Stimulated activated CD4-positive, alpha-beta T cell treated with anti-CD3 and anti-CD28 coated beads, Interleukin-12 subunit alpha, Interleukin-12 subunit beta, amount 100 ng/mL, for 4 hours (primary cell): ENCODE measurements around the gene GPR139.

ENCODE experiments used
- DNase-seq: peaks from one replicate; pipeline ENCODE4 v3.0.0-alpha.2; 2020

The GPR139 gene

DNA sequence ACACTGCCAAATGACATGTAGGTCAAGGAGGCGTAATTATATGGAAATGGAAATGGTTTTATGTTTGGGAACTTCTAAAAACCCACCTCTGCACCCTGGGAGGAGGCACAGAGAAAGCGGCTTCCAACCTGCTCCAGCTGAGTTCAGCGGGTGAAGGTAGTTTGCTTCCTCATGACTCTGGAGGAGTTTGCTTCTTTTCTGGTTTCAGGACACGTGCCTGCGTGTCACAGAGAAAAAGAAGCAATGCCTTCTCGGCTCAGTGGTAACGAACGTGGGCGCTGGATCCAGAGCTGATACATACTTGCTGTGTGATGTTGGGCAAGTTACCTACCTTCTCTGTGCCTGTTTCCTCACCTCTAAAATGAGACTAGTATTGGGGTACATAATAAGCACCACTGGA is 22.1 kb downstream of the GPR139 start:
- no peak for DNase-seq

DNA sequence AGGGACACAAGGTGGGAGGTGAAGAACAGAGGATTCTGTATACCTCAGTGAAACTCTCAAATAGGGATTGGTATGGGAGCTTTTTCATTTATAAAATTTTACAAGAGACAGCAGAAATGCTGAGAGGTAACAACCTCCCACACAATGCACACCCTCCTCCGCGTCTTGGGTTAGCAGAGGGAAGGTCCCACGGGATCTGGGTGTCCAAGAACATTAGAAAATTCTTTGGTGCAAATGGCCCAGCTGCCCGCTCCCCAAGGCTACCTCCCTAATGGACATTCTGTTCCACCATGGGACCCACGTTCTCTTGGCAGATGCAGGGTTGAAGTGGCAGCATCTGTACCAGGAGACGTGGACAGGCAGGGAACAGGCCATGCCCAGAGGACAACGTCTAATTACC is 22.5 kb downstream of the GPR139 start:
- DNase-seq: no peak

DNA sequence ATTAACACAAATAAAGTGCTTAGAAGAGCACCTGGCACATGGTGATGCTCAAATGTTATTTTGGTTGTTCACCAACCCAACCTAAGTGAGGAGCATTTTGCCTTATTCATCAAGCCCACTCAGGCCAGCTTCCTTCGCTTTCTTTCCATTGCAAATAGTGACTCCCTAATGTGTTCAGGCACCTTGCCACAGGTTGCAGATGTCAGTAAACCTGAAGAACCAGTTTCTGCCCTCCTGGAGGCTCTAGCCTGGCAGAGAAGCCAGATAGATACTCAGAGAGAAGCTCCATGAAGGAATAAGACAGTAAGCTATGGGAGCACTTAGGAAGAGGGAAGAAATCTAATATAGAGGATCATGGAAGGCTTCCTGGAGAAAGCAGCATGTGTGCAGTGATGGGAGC is 23.9 kb downstream of the GPR139 start:
- no peak for DNase-seq

DNA sequence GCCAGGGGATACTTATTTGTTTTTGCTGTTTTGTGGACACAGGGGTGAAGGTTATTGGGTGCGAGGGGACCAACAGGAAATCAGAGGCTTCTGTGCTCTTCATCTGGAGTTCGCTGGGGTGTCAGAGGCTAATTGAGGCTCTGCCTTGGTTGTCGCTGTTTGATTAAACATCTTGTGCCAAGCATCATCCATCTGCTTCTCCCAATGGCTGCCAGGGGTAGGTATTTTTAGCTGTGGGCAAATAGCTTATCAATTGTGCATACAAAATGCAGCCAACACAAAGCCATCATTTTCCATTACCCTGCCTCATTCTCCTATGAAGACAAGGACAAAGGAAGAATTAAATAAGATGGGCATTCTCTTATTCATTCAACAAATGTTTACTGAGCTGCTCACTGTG is 27.8 kb downstream of the GPR139 start:
- no peak for DNase-seq

DNA sequence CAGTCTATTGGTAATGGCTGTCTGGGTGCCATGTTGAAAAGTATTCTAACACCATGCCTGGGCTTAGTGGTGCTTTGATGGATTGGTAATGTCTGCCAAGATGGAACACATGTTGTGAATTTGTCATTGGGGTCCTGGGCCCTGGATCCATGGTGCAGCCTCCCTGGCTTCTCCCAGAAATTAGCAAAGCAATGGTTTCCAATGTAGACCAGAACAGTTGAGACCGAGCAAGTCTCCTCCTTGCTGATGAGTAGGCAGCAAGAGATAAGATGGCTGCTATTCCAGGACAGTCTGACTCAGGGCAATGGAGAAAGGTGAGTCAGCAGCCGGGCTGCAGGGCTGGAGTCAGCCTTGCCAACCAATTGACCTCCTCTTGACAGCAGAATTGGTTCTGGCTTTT is 30.8 kb downstream of the GPR139 start:
- DNase-seq: no peak

DNA sequence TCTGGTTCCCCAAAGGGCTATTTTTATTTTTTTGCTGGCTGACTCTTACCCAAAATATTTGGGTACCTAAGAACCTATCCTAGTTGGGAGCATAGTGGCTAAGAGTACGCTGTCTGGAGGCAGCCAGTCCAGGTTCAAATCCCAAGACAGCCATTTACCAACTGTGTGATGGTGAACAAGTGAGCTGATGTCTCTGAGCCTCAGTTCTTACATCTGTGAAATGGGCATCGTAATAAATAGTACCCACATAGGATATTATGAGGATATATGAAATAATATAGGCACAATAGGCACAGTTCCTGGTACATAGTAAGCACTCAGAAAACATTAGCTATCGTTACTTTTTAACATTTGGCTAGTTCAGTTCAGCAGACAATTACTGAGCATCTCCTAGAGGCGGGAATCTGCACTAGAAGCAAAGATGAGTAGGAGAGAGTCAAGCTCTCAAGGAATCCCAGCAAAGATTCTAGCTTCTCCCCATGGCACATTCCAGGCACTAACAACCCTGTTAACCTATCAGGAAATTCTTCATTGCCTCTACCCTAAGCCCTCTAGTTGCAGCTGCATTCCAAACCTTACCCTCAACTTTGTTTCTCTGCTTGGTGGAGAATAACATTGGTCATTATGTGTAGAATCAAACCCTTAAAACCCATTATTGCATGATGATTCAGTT is 31.6 kb downstream of the GPR139 start:
- no peak for DNase-seq

DNA sequence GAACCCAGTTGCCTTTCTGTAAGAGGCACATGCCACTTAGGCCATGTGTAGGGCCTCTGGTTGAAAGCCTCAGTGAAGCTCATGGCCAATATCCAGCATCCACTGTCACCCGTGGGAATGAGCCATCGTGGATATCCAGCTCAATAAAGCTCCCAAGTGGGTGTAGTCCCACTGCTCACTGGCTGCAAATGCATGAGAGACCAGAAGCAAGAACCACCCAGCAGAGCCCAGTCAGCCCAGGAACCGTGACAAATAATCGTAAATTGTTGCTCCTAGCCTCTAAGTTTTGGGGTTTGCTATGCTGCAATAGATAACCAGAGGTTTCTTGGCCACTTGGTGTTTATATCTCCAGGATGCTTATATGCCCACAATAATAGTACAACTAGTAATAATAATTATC is 33.7 kb downstream of the GPR139 start:
- no peak for DNase-seq

DNA sequence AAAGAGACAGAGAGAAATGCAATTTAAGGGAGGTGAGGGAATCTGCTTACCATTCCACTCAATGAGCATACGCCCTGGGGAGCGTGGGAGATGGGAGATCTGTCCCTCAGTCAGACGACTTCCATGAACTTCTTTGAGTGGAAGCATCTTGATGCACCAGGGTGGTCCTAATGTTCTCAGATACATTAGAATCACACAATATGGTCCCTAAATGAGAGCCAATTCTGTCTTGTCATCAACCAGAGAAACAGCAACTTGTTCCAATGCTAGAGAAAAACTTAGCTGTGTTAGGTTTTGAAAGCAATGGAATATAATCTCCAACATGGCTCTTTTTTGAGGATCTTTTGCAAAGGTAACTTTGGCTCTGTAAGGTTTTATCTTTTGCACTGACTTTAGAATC is 44.1 kb downstream of the GPR139 start:
- no peak for DNase-seq

DNA sequence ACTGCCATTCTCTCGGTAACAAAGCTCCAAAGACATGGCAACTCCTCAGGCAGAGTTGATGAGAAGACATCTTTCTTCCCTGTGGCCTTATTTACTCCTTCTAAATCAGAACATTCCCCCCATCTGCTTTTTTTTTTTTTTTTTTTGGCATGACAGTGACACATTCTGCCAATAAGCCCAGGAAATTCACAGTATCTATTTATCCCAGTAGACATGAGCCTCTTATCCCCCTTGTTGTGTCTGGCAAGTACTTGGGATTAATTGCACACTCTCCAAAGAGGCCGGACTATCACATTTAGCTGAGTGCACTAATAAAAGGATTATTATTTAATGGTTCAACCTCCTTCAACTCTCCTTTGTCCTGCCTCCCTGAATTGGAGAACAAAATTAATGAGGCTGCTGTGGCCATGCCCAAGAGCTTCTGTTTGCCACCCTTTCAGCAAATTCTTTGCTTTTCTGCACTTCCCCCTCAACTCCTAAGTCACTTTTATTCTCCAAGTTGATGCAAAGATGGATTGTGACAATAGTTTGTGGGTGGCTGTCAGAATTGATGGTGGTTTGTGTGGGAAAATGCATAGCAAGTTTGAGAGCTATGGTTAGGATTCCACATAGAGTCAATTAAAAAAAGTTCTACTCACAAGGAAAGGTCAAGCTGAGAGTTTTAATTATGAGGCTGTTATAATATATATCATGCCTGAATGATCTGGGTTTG is 47.2 kb downstream of the GPR139 start:
- no peak for DNase-seq

DNA sequence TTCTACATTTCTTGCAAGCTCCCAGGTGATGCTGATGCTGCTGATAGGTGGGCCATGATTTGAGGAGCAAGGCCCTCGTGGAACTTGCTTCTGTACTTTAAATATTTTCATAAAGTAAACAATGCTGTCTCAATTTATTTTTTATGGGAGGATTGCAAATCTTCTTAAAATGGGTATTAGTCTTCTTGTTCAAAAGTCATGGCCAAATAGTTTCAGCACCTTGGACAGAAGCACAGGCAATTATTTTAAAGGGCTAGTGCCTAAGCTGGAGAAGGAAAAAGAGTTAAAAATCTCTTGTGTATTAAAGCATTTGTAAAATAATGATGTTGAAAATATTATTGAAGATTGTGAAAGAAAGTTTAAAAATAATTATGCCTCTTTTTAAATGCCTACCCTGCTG is 50.5 kb downstream of the GPR139 start:
- DNase-seq: no peak

DNA sequence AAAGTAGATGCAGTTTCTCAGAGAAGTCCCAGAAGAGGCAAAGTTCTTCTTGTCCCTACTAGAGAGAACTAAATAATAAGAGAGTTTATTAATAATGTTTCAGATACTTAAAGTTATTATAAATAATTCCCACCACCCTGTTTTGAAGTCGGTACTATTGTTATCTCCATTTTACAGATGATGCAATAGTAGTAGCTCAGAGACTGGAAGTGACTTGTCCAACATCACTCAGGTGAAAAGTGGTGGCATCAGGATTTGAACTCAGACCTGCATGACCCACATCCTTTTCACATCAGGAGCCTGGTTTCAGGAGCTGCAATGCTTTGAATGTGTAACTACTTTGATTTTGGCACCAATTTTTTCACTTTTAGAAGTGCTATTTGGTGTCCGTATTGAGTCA is 52.7 kb downstream of the GPR139 start:
- DNase-seq: no peak

DNA sequence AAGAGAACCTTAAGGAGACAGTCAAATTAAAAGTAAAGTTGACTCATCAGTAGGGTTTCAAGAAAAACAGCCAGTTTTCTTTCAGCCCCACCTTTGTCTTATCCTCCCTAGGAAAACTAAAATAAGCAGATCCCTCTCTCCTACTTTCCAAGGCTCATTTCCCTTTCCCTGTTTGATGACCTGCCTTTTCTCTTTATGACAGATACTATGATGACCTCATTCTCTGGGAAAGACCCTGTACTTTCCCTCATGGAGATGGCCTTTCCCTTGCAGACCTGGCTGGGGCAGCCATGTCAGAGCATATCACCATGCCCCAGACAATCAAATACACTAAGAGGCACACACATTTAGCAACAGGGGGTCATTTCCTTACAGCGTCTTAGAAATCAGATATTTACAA is 53.6 kb downstream of the GPR139 start:
- no peak for DNase-seq

DNA sequence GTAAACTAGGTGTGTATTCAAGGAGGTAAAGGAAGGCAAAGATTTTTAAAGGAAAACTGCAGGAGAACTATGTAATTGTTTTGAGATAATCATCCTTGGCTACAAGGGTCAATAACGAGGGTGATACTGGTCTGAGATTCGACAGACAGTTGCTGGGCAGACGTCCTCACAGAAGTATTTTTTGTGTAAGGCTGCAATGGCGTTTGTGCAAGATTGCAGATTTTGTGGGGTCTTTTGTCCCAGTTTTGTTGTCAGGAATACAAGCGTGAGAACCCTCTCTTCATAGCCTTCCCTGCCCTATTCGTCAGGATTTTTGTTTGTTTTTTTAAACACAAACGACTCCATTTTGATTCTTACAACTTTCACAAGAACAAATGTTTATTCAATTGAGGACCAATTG is 57.5 kb downstream of the GPR139 start:
- DNase-seq: no peak

DNA sequence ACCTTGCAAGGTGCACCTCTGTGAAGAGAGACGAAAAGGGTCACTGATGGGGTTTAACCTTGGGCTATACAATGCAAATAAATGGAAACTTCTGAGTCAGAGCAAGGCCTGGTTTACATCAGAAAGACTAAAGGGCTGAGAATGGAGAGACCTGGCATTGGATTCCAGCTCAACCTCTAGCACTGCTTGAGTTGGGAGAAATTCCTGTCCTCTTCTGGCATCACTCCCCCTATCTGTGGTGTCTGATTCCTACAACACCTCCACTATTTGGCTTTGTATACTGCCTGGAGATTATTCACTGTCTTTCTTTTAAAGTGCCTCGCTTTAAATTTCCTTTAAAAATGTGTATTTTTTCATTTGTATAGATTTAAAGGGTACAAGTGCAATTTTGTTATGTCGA is 68.8 kb downstream of the GPR139 start:
- DNase-seq: no peak

DNA sequence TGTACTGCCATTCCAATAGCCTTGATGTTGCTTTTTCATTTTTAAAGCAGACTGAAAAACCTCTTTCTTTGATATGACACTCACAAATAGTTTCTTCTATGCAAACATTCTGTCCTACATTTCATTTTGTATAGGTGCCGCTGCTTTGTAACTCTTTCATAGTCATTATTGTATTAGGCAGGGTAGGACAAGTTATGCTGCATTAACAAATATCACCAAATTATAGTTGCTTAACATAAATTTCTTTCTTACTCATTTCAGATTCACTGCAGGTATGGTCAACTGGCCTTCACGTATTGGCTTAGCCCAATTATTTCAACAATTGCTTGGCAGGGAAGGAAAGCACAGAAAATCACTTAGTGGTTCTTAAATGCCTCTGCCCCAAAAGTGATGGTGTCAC is 70.8 kb downstream of the GPR139 start:
- DNase-seq: no peak

DNA sequence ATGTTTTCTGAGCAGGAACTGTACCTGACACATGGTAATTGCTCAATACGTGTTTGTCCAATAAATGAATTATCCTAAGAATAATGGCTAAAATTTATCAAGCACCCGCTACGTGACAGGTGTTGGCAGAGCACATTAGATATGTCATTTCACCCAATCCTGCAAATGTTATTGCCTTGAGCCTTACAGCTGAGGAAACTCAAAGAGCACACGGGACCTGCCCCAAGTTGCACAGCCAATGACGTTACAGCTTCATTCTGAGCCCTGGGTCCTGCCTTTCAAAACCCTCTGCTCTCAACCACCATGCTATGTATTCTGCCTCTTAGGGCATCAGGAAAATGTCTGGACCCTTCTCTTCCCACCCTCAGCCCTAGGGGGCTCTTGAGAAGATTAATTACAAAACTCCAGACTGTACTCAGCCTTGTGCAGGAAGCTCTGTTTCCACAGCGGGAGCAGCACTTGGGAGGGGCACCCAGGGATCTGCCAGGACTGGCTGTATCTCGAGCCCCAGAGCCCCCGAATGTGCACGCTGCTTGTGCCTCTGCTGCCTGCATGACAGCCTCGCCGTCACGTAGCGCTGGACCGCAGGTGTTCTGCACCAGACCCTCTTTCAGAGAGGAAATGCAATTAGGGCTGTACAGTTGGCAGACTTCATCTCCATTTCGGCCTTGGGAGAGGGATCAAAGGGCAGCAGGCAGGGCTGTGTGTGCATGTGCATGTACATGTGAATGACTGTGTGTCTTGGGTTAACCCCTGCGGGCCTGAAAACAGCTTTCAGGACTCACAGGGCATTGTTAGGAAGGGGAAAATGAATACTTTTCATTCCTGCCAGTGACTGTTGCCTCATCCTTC is 71.6 kb downstream of the GPR139 start:
- no peak for DNase-seq

DNA sequence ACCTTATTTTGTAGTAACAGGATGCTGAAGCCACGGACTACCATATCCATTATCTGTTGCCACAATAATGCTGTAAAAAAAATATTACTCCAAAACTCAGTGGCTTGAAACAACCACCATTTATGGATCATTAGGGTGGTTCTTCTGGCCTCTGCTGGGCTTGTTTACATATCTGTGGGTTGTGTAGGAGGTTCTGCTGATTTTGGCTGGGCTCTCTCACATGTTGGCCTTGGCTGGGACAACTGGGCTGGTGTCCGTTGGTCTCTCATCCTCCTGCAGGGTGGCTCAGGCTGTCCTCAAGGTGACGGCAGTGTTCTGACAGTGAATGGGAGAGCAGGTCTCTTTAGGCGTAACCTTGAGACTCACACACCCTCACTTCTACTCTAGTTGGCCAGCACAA is 76.0 kb downstream of the GPR139 start:
- no peak for DNase-seq

DNA sequence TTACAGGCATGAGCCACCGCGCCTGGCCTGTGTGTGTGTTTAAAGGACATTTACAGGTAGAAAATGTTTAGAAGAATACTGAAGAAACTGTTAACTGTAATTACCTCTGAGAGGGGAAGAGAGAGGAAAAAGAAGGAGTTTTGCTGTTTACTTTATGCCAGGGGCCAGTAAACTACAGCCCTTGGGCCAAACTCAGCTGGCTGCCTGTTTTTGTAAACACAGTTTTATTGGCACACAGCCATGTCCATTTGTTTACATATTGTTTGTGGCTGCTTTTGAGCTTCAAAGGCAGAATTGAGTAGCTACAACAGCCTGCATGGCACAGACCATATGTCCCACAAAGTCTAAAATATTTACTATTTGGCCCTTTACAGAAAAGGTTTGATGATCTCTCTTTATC is 76.4 kb downstream of the GPR139 start:
- DNase-seq: no peak

DNA sequence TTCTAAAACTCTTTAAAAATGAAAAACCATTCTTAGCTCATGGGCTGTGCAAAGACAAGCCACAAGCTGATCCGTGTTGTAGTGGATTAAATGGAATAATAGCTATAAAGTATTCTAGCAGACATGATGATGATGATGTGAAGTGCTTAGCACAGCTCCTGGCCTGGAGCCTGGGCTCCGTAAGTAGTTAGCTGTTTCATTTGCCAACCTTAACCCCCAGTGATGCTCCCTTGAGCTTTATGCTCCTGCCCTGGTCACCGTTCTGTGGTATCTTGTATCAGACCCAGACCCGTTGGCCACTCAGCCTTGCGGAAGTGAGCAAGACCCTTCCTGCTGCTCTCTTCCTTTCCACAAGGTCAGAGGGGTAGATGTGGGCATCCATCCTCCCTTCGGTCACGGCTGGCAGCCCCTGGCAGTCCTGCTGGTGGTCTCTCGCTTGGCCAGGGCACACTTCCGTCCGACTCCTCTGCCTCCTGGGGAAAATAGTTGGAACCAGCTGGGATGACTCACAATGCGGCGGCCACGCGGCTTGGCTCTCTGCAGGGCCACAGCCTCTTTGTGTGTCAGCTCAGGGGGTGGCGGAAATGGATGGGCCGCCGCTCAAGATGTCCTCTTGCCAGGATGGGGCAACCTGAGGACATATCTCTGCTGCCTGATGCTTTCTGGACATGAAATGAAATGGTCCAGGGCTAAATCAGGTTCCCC is 79.1 kb downstream of the GPR139 start:
- no peak for DNase-seq

DNA sequence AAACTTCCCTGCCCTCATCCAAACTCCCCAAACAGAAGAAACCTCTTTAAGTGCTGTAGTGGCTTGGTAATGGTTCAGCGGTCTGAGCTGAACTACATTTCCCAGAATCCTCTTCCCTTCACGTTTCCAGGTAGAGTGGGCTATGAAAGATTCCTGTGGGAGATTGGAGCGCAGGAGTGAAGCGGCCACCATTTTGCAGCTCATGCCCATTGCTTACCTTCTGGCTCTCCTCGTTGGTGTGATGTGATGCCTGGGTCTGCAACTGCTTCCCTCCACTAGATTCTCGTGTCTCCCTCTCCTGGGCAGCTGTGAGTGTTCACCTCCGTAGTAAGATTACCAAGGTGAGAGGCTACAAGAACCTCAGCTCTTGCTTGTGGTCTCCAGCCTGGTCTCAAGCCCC is 82.1 kb downstream of the GPR139 start:
- DNase-seq: no peak

DNA sequence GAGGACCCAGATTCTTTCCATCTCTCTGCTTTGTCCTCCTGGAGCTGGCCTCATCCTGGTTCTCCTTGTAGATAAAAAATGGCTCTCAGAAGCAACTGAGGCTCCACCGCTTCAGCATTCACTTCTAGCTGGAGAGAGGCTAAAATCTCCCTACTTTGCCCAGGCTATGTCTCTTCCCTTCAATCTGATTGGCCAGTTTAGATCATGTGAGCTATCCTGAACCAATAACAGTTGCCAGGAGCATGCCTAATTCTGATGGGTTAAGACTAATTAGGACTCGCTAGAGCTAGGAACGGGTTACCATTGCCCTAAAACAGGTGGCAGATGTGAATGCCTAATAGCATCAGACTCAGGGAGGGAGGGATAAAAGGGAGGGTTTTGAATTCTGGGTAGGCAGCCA is 89.6 kb downstream of the GPR139 start:
- DNase-seq: no peak
